Testis (tissue), 2 donors: ENCODE measurements around the gene RGS17.

Experiments used
- POLR2A ChIP-seq: fragments of 450-650 bp; IDR thresholded peaks from one replicate; pipeline ENCODE4 v1.6.1; 2017; ENCODE audit warnings: antibody characterized with exemption, mild to moderate bottlenecking, moderate library complexity
- TF ChIP-seq, protein P1 (sequence below), 3 experiments: fragments of 450-650 bp in 2 of 3; fragments of 200-600 bp in 1 of 3; sonication (generic) in 1 of 3; IDR thresholded peaks; one replicate each; pipeline ENCODE4 v1.5.1; 2016 to 2019; ENCODE audit warnings: antibody characterized with exemption in 3 of 3, mild to moderate bottlenecking in 2 of 3, moderate library complexity in 1 of 3

DNA sequence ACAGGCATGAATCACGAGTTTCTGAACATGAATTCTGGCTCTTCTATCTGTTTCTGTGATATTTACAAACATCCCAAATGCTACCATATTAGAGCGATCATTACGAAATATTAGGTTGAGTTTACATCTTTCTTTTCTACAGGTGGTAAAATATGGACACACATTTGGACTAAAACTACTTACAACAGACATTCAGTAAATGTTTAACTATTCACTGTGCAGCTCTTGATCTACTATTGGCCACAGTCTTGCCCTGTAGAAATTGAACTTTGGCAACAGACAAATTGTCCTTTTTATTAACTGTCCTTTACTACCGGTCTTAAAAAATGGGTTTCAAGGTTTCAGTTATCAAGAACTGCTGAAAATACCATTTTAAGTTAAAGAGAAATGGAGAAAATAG, 102.1 kb downstream of the RGS17 start:
- TF ChIP-seq, protein P1, sequence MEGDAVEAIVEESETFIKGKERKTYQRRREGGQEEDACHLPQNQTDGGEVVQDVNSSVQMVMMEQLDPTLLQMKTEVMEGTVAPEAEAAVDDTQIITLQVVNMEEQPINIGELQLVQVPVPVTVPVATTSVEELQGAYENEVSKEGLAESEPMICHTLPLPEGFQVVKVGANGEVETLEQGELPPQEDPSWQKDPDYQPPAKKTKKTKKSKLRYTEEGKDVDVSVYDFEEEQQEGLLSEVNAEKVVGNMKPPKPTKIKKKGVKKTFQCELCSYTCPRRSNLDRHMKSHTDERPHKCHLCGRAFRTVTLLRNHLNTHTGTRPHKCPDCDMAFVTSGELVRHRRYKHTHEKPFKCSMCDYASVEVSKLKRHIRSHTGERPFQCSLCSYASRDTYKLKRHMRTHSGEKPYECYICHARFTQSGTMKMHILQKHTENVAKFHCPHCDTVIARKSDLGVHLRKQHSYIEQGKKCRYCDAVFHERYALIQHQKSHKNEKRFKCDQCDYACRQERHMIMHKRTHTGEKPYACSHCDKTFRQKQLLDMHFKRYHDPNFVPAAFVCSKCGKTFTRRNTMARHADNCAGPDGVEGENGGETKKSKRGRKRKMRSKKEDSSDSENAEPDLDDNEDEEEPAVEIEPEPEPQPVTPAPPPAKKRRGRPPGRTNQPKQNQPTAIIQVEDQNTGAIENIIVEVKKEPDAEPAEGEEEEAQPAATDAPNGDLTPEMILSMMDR (IDR thresholded peaks at IDR 0.05), result no peak
- TF ChIP-seq POLR2A, result no peak
